Ovary (tissue), 9 donors: ENCODE results near the gene LAMB3. TPM values are rescaled to one million over a fixed set of nuclear protein-coding genes. Genes with fewer than 3 reads are reported as not detected.

Experiments
- DNase-seq, 5 donors: peaks; one replicate each; pipeline ENCODE4 v3.0.0-alpha.2; 2019 to 2020
- H3K27ac ChIP-seq, 2 donors: fragments of 200-600 bp; one replicate each; pipeline versions ENCODE4 v1.5.1 to v1.8.0; 2019 to 2022
- H3K27me3 ChIP-seq: fragments of 200-600 bp; one replicate; pipeline ENCODE4 v1.8.0; 2022
- H3K36me3 ChIP-seq: fragments of 200-600 bp; sonication (generic); one replicate; pipeline ENCODE4 v1.5.1; 2019
- H3K4me1 ChIP-seq: one replicate; pipeline ENCODE4 v1.8.1; 2013; ENCODE audit warnings: mild to moderate bottlenecking, moderate library complexity; ENCODE audit not compliant: insufficient read depth
- H3K4me3 ChIP-seq: fragments of 200-600 bp; sonication (generic); one replicate; pipeline ENCODE4 v1.5.1; 2017
- H3K9me3 ChIP-seq, 2 donors: fragments of 200-600 bp in 1 of 2; sonication (generic) in 1 of 2; one replicate each; pipeline versions ENCODE4 v1.5.1 to v1.8.1; 2013 to 2019; ENCODE audit warnings: mild to moderate bottlenecking in 1 of 2, moderate library complexity in 1 of 2
- EP300 ChIP-seq: sonication (generic); formaldehyde crosslinking; IDR thresholded peaks from one replicate; pipeline ENCODE4 v1.6.1; 2017; ENCODE audit warnings: antibody characterized with exemption
- POLR2A ChIP-seq: fragments of 450-650 bp; IDR thresholded peaks from one replicate; pipeline ENCODE4 v1.6.1; 2017; ENCODE audit warnings: antibody characterized with exemption, mild to moderate bottlenecking, moderate library complexity
- WGBS, 3 donors: extraction: QIAGEN DNeasy Blood & Tissue Kit in 1 of 3; methylation state at CpG; one replicate each; pipeline versions ENCODE4 v1.1.5 to v1.1.7; 2013 to 2017; 5-methylcytosine and 5-hydroxymethylcytosine counted together
- intact Hi-C, 4 donors: fragments of 100-400 bp; cut with DNase I; formaldehyde crosslinking; loops; one replicate each; pipeline versions ENCODE4 v1.11.0 to v1.15.1; 2022 to 2023
- polyA plus RNA-seq, 2 donors: library from polyadenylated mRNA; stranded (reverse); fragments of 200-250 nt in 1 of 2; fragments of 350-450 nt in 1 of 2; fragmentation: Illumina TruSeq in 1 of 2; extraction: RNeasy Lipid Tissue Mini Kit (QIAGEN cat#74804) in 1 of 2; gene quantifications; one replicate each; pipeline ENCODE4 v1.2.3, GENCODE V29; 2013 to 2014
- total RNA-seq, 7 donors: library from RNA; depleted of rRNA in 2 of 7; stranded (reverse); fragments of >200 nt in 2 of 7; fragmentation: NEBNext Ultra II Directional in 3 of 7; extraction: Animal tissue kit (Norgen Biotek cat#: 25700) in 3 of 7; gene quantifications; one replicate each; pipeline versions ENCODE4 v1.1.0 to v1.2.4, GENCODE V29; 2016 to 2023
- TF ChIP-seq, protein P1 (sequence below), 3 donors: fragments of 450-650 bp in 2 of 3; fragments of 200-600 bp in 1 of 3; IDR thresholded peaks; one replicate each; pipeline versions ENCODE4 v1.5.1 to v1.8.0; 2016 to 2022; ENCODE audit warnings: antibody characterized with exemption in 3 of 3, mild to moderate bottlenecking in 1 of 3
- donor health status: DM: no; HTN: no; CAD: no; lungs with moderate emphysema.
- donor health status: DM: no; HTN: no; CAD: no.
- donor health status: Bipolar disorder and iron deficiency.
- donor health status: DM: yes; HTN: yes; CAD: no.
- donor health status: DM: no; HTN: no; CAD: no.
- donor health status: DM: yes; HTN: yes; CAD: no.

Gene LAMB3
- total and polyA plus RNA-seq, 9 donors, result 0.54 to 56.9 (median 4.2) TPM

DNA sequence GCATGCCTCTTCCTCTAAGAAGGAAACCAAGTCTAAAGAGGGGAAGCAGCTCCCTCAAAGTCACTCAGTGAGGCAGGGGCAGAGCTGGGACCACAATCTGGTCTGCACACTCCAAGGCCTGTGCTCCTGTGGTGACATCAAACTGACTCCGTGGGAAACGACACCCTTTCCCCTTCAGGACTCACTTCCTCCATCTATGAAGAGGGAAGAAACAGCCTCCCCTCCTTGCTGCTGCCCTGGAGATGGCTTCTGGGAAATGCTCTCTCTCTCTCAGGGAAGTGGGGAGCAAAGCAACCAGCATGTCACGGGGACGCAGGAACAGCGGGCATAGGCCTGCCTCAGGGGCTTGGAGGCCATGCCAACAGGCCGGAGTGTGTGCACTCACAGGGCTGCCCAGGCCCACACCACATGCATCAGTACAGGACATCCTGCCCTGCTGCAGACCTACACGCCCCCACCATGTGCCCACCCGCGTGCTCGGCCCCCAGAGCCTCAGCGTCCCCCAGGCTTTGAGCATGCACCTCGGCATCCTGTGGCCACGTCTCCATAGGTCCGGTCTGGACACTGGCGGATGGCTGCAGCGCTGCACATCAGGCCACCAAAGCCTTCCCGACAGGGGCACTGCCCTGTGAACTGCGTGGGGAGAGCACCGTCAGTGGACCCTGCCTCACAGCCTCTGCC is 25.7 kb downstream of the LAMB3 start:
- DNase-seq, result no peak
- H3K36me3 ChIP-seq, result no peaks in the 10 kb centered on the region
- H3K27ac ChIP-seq, result peak overlapping the region in 1 of 2 donors; percentile 43
- WGBS, 3 donors, result 91 to 93% (median 91%) methylated on average over 19 of the region's 19 CpGs
- intact Hi-C loops, result loop anchor here in 2 of 4 donors (5.0 to 10.0 kb wide), 3 partner anchors 34 to 58 kb away; no protein-coding TSS in a partner anchor
- H3K27me3 ChIP-seq, result no peaks in the 10 kb centered on the region
- peaks cover 18% of the 10 kb centered on the region for H3K4me1 ChIP-seq
- H3K9me3 ChIP-seq, result no peaks in the 10 kb centered on the region
- no peak overlapping the region for H3K4me3 ChIP-seq
- TF ChIP-seq, protein P1, sequence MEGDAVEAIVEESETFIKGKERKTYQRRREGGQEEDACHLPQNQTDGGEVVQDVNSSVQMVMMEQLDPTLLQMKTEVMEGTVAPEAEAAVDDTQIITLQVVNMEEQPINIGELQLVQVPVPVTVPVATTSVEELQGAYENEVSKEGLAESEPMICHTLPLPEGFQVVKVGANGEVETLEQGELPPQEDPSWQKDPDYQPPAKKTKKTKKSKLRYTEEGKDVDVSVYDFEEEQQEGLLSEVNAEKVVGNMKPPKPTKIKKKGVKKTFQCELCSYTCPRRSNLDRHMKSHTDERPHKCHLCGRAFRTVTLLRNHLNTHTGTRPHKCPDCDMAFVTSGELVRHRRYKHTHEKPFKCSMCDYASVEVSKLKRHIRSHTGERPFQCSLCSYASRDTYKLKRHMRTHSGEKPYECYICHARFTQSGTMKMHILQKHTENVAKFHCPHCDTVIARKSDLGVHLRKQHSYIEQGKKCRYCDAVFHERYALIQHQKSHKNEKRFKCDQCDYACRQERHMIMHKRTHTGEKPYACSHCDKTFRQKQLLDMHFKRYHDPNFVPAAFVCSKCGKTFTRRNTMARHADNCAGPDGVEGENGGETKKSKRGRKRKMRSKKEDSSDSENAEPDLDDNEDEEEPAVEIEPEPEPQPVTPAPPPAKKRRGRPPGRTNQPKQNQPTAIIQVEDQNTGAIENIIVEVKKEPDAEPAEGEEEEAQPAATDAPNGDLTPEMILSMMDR (IDR thresholded peaks at IDR 0.05), result no peak
- TF ChIP-seq EP300, result no peak
- TF ChIP-seq POLR2A, result no peak

DNA sequence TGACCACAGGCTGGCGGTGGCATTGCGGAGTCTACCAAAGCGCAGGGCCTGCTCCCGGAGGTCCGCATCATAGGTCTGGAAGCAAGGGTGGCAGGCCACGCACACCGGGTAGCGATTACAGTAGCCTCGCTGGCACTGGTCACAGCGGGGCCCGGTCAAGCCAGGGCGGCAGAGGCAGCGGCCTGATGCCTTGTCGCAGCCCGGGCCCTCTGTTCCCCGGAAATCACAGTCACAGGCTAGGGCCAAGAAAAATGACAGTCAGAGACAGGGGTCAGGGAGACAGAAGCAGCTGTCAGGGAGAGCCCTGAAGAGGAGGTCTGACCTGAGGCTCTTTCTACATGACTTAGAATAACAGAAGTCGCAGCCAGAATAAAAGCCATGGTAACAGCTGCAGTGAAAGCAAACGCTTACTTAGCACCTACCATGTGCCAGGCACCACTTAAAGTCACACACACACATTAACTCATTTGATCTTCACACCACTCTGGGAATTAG is 26.4 kb downstream of the LAMB3 start:
- peaks cover 23% of the 10 kb centered on the region for H3K4me1 ChIP-seq
- no peak overlapping the region for H3K4me3 ChIP-seq
- no peaks in the 10 kb centered on the region for H3K9me3 ChIP-seq
- intact Hi-C loops, result loop anchor here in 2 of 4 donors (5.0 to 10.0 kb wide), 3 partner anchors 34 to 59 kb away; no protein-coding TSS in a partner anchor
- TF ChIP-seq POLR2A (no peak), EP300 (no peak)
- TF ChIP-seq, protein P1 (IDR thresholded peaks at IDR 0.05), result no peak
- WGBS, 3 donors, result 74 to 85% (median 74%) methylated on average over 18 of the region's 18 CpGs
- H3K27me3 ChIP-seq, result no peaks in the 10 kb centered on the region
- H3K27ac ChIP-seq, result peak overlapping the region in 1 of 2 donors; percentile 43
- DNase-seq, result no peak
- no peaks in the 10 kb centered on the region for H3K36me3 ChIP-seq

DNA sequence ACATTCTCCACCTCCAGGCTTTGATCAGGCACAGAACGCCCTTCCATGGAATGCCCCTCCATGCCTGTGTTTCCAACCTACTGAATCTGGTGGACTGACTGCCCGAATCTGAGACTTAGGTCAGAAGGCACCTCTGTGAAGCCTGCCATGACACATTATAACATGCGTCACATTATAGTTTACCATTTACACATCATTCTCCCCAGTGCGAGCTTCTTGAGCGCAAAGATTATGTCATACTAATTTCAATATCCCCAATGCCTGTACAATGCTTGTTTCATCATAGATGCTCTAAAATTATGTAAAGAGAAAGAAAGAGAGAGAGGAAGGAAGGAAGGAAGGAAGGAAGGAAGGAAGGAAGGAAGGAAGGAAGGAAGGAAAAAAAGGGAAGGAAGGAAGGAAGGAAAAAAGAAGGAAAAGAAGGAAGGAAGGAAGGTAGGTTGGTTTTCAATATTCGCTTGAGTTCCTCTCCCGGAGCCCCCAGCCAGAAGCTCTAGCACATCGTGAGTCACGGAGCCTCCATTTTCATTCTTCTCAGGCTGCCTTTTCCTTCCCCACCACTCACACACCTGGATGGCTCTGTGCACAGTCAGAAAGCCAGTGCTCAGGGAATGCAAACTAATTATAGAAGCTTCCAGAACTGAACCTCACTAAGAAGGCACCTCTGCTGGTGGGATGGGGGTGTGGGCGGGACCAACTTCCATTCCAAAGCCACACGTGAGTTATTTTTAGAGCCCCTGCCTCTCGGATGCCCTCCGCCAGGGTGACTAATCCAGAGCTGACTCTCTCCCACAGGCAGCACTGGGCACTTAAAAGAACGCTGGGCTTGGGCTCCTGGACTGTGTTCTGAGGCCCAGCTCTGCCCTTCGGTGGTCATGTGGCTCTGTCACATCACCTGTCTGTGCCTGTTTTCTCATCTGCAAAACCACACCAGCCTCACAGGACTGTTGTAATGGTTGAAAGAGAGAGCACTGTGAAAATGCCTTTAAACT is 27.4 kb downstream of the LAMB3 start:
- DNase-seq, result no peak
- no peaks in the 10 kb centered on the region for H3K27me3 ChIP-seq
- intact Hi-C loops, result loop anchor here in 2 of 4 donors (5.0 to 10.0 kb wide), 5 partner anchors 33 to 122 kb away; no protein-coding TSS in a partner anchor
- H3K4me3 ChIP-seq, result no peak overlapping the region
- 79 to 85% (median 81%) methylated on average over 15 of the region's 15 CpGs for WGBS, 3 donors
- H3K27ac ChIP-seq, result no peak overlapping the region
- H3K9me3 ChIP-seq, result no peaks in the 10 kb centered on the region
- peaks cover 27% of the 10 kb centered on the region for H3K4me1 ChIP-seq
- no peak for TF ChIP-seq POLR2A
- TF ChIP-seq, protein P1 (IDR thresholded peaks at IDR 0.05), result no peak
- TF ChIP-seq EP300, result no peak
- H3K36me3 ChIP-seq, result no peaks in the 10 kb centered on the region
